ENCODE data around the gene PLS3.
"Not testable (repeated sequence)": the region's sequence is repeated elsewhere in the genome, so short reads cannot be mapped to it uniquely, and the experiment has no call there.

PLS3 gene

GRCh38 chrX:115560978-115561604, at the start of gene PLS3:
PLS3 (plus strand) TSS chrX:115561174; CDS start chrX:115610251, 49,077 bp downstream.
- peak in 1 of 3 donors; percentile 2 for DNase-seq (ENCODE audit: low read depth in 3 of 3)

GRCh38 chrX:115518113-115518512, 42.9 kb upstream of the PLS3 start:
- no peak for DNase-seq (ENCODE audit: low read depth in 3 of 3)

GRCh38 chrX:115521741-115522140, 39.2 kb upstream of the PLS3 start:
- no peak for DNase-seq (ENCODE audit: low read depth in 3 of 3)

DNA sequence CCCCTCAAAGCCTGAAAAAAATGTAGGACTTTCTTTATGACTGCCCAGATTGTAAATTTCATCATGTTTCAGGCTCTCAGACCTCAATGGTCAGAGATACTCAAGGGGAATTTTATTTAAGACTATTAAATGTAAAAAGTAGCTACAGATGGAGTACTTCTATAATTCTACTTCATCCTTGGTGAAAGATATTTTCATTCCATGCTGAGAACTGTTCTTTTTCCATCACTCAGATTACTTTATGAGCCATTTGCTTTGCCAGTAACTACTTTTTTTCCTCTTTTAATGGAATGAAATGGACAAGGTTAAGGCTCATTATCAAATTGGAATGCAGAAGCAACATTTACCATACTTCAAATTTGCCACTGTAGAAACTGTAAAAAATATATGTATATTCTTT, 38.0 kb upstream of the PLS3 start:
- DNase-seq (ENCODE audit: low read depth in 3 of 3), result no peak

DNA sequence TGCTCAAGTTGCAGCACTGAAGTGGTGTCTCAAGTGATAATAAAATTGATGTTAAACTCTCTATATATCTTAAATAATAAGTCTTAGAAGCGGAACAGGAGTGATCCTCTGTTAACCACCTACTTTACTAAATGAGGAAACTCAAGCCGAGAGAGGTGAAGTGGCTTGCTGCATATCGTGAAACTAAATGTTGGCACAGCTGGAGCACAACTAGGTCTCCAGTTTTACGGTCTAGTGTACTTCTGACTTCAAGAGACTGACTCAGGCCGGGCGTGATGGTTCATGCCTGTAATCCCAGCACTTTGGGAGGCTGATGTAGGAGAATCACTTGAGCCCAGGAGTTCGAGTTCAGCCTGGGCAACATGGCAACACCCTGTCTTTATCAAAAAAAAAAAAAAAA, 35.5 kb upstream of the PLS3 start:
- DNase-seq (ENCODE audit: low read depth in 3 of 3), result no peak

DNA sequence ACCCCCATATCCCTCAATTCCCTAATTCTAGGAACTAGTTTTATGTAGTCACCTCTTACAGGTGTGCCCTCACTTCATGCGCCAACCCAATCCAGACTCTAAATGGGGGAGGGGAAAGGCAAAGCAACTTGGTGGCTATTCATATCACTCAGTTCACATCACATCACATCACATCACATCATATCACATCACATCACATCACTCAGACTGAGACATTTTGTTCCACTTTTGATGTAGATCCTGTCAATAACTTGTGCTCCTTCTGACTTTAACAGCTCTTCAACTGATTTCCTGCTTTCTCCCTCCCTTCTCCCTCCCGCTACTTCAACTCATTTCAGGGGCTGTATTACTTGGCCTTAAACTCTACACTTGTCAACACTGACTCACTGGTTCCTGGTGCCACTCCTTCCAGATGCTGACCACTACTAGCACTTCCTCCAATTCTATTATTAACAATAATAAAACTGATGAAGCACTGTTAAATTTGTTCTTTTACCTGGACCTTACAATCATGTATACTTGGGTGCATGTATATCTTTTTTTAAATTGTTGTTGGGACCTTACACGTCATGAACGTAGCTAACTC, 29.1 kb upstream of the PLS3 start:
- no peak for DNase-seq (ENCODE audit: low read depth in 3 of 3)

GRCh38 chrX:115533485-115533884, 27.5 kb upstream of the PLS3 start:
- no peak for DNase-seq (ENCODE audit: low read depth in 3 of 3)

GRCh38 chrX:115534383-115534782, 26.6 kb upstream of the PLS3 start:
- DNase-seq (ENCODE audit: low read depth in 3 of 3), result no peak

- DNase-seq (ENCODE audit: low read depth in 3 of 3), result no peak
Observed at GRCh38 chrX:115535421-115535820, 25.6 kb upstream of the PLS3 start.

DNA sequence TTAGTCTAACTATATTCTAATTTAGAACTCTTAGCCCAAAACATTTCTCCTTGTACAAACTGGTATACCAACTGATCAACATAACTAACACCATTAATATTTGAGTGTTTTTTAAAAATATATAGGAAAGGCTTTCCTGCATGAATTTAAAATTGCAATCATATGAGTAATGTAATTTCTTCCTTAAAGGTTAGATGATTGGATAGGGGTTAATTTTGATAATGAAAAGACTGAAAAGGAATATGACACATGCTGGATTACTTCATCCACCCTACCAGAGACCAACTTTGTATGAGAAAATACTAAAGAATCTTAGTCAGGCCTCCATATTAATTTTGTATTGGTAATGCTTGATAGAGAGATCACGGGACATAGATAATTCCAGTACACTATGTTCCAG, 25.1 kb upstream of the PLS3 start:
- no peak for DNase-seq (ENCODE audit: low read depth in 3 of 3)

DNA sequence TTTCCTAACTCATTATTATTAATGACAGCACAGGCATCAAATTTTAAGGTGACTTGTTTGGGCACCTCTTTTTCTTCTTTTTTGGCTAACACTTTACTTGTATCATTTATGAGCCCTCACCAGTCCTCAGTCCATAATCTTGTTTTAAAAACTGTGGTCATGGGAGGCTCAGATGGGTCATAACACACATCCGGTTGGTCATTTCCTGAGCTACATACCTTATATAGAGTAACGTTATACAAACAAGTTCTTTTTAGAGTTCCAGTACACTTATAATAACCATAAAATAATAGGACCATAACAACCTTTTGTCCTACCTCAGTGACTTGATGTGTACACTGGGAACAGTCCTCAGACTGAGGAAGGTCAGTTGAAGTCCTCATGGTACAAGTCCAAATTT, 21.1 kb upstream of the PLS3 start:
- no peak for DNase-seq (ENCODE audit: low read depth in 3 of 3)

DNA sequence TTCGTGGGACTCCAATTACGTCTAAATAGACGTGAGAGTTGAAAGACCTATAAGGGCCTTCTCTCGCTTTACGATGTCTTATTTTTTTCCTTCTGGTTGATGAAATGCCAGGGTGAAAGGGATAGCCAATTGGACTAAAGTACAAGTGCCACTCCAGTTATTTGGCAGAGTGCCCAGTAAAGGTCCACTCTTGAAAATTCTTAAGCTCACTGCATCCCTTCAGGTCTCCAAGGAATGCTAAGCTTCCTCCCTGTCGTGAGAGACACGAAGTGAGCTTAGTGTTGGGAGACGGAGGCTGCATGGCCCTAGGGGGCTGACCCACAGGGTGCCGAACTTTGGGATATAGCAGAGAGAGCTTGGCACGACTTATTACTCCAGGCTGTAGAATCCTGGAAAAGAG, 19.9 kb upstream of the PLS3 start:
- not testable (repeated sequence) for DNase-seq (ENCODE audit: low read depth in 3 of 3)

GRCh38 chrX:115547448-115547847, 13.5 kb upstream of the PLS3 start:
- no peak for DNase-seq (ENCODE audit: low read depth in 3 of 3)

- no peak for DNase-seq (ENCODE audit: low read depth in 3 of 3)
Observed at GRCh38 chrX:115549008-115549407, 12.0 kb upstream of the PLS3 start.

DNA sequence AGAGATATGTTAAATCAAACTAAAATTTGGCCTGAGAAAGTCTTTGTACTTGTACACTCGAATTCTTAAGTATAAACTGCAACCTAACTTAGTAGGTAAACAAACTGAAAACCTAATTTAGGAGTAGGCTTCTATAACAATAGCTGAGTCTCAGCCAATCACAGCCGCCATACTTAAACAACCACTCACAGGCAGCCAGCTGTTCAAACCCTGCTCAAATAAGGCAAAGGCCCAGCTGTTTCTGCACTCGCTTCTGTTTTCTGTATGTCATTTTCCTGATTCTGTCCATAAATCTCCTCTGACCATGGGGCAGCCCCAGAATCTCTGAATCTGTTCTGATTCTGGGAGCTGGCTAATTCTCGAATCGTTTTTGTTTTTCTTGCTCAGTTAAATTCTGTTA, 7.8 kb upstream of the PLS3 start:
- DNase-seq (ENCODE audit: low read depth in 3 of 3), result no peak

GRCh38 chrX:115559672-115560071, 1.3 kb upstream of the PLS3 start:
- DNase-seq (ENCODE audit: low read depth in 3 of 3), result no peak

DNA sequence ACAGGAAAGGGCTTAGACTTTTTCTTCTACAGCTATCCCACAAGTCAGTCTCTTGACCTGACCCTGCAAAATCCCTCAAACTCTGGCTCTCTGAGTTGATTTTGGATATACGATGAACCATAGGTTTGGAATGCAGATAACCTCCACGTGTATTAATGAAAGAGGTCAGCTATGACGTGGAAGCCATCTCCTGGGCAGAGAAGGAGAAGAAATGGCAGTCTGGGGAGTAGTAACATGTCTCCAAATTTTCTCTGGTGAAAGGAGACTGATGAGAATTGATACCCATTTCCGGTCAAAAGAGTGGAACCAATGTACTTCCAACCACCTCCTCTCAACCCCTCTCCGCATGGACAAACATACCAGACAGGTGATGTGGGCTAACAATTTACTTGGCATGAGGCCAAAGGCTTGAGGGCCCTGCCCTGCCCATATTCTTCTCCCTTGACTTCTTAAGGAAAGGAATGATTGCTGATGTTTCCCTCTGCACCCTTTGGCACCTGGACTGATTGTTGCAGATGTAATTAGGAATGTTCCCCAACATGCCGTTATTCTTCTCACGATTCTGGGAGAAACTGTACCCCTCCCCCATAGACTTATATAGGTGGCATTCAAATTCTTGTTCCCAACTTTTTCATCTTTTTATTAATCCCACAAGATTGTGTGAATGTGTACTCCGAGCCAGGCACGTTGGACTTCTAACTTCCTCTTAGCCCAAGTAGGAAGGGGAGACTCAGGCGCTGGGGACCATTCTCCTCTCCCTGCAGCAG, 580 bp upstream of the PLS3 start:
- no peak for DNase-seq (ENCODE audit: low read depth in 3 of 3)

DNA sequence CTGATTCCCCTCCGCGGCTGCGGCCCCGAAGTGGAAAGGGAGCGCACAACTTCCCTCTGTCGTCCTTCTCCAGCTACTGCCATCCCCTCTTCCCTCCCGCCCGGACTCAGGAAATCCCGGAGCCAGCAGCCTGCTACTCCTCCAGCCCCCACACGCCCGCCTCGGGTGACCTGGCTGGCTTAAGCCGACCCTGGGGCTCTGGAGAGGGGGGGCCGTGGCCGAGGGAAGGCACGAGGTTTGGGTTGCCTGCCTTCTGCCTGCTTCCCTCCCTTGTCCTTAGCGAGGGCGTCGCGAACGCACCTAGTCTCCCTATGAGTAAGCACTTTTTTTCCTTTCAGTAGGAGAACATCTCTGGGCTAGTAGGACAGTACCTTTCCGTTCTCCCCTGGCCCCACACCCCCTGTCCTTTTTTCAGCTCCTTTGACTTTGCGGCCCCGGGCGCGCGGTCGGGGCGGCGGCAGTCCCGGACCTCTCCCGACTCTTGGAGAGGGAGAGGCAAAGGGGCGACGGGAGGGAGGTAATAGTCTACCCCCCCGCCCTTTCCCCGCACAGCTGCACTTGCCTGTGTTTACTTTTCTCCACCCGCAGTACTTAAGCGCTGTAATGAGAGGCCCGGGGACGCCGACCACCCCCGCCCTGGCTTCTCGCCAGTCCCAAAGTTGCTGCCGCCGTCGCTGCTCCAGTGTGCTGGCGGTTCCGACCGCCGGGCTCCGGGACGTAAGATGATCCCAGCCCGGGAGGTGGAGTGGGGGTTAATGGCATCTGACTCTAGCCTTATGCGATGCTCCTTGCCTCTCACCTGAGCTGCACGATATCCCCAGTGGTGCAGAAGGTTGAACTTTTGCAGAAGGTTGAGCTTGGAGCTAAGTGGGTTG, 868 bp downstream of the PLS3 start:
- peak in 1 of 3 donors; percentile 1 for DNase-seq (ENCODE audit: low read depth in 3 of 3)

DNA sequence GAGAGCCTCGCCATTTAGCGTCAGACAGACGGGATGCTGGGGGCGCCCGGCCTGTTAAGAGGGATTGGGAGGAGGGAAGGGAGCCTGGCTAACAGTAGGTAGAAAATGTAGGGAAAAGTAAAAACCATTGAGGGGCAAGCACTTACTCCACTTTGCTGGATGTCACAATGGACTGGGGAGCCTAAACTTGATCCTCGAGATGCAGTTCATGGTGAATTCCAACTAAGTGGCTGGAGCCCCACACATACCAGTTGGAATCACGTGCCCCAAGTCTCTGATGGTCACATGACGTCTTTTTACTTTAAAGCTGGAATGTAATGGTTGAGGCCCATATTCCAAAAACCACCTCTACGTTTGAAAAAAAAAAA, 1.5 kb downstream of the PLS3 start:
- DNase-seq (ENCODE audit: low read depth in 3 of 3), result no peak

GRCh38 chrX:115563633-115564162, 2.7 kb downstream of the PLS3 start:
- DNase-seq (ENCODE audit: low read depth in 3 of 3), result no peak

DNA sequence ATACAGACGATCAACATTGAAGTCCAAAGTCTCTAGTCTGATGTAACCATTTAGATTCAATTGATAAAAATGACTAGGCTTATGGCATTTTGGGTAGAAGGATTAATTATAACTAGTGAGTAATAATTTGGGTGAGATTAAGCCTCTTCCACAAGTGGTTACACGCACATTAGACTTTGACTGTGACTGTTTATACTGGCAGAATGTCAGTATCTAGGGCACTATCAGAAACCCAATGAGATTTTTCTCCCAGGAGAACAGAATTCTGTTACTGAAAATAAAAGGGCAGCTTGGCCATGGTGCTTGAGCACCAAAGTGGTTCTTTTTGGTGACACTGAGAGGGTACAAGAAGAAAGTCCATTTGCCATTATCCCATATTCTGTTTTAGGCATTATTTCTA, 3.3 kb downstream of the PLS3 start:
- DNase-seq (ENCODE audit: low read depth in 3 of 3), result no peak

DNA sequence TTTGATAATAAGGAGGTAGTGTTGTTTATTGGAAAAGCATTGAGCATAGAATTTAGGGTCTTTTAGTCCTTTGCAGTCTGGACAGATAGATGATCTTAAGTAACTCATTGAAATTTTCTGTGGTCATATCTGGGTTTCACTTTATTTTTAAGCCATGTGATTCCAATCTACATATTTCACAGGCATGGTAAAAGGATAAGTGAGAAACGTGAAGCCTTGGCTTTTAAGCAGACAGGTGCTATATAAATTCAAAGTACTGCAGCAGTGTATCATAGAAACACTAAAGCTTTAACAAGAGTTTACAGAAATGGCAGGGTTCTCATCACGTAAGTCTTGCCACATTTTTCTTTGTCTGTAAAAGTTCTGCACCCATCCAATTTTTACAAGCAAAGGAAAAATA, 4.9 kb downstream of the PLS3 start:
- DNase-seq (ENCODE audit: low read depth in 3 of 3), result no peak

Data from stimulated activated CD4-positive, alpha-beta T cell treated with anti-CD3 and anti-CD28 coated beads, TNF-alpha, amount 100 ng/mL, for 48 hours (primary cell).